SH-SY5Y (cell line): ENCODE results near the gene TAC4.

Source experiments
- GATA2 ChIP-seq: IDR thresholded peaks from 2 replicates; pipeline ENCODE4 v1.6.1; 2011; ENCODE audit warnings: mild to moderate bottlenecking, low read depth, low read length
- GATA3 ChIP-seq: IDR thresholded peaks from 2 replicates; pipeline ENCODE4 v1.6.1; 2011; ENCODE audit warnings: low read depth, mild to moderate bottlenecking, low read length, moderate library complexity

DNA sequence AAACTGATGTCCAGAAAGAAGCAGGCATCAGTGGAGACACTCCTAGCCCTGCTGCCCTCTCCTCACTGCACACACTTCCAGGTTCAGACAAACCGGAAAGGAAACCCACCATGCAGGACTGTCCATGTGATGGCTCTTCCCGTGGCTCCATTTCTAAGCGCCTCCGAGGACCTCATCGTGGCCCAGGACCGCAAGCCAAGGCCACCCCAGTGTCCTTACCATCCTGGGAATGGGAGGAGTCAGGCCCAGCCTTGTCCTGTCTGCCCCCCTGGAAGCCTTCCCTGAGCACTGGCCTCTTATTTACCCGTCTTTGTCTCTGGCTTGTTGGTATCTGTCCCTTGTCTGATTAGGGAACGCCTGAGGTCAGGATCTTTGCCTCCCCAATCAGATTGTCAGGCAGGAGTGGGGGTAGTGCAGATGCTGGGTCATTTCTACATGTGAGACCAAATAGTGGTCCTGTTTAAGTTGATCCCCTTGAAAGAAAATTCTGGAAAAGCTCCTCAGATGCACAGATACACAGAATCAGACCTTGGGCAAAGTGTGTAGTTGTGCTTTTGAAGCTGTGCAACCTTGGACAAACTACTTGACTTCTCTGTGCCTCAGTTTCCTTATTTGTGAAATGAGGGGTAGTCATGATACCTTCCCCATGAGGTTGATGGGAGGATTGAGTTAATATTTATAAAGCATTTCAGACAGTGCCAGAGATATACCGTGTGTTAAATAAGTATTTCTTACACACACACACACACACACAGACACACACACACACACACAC lies 744 bp downstream of the TAC4 start:
- TF ChIP-seq GATA2, result no peak
- no peak for TF ChIP-seq GATA3
